HepG2 (cell line): Measurements from ENCODE around the gene CEP43. TPM values are rescaled to one million over a fixed set of nuclear protein-coding genes. Genes with fewer than 3 reads are reported as not detected.

Source experiments
- ATRX ChIP-seq: sonication (generic); formaldehyde crosslinking; IDR thresholded peaks from 2 replicates; pipeline ENCODE4 v1.4.0; 2020; ENCODE audit warnings: missing genetic modification reagents, borderline replicate concordance
- BHLHE40 ChIP-seq: IDR thresholded peaks from 2 replicates; pipeline ENCODE4 v1.6.1; 2011; ENCODE audit warnings: low read length, improper control_type of control experiment
- CBFB ChIP-seq: sonication (generic); formaldehyde crosslinking; IDR thresholded peaks from 2 replicates; pipeline ENCODE4 v1.4.0; 2020; ENCODE audit warnings: missing genetic modification reagents
- CENPBD1 ChIP-seq: sonication (generic); formaldehyde crosslinking; IDR thresholded peaks from 2 replicates; pipeline ENCODE4 v1.8.0; 2022; ENCODE audit warnings: missing genetic modification reagents, low read depth, mild to moderate bottlenecking, borderline replicate concordance
- FOXC1 ChIP-seq: sonication (generic); formaldehyde crosslinking; IDR thresholded peaks from 2 replicates; pipeline ENCODE4 v1.8.0; 2022; ENCODE audit warnings: mild to moderate bottlenecking, missing genetic modification reagents, borderline replicate concordance
- HNRNPUL1 ChIP-seq: fragments of 200-400 bp; formaldehyde crosslinking; IDR thresholded peaks from 2 replicates; pipeline ENCODE4 v1.6.1; 2017; ENCODE audit warnings: low read depth, mild to moderate bottlenecking, low read length, moderate library complexity
- HOXD1 ChIP-seq: sonication (generic); formaldehyde crosslinking; IDR thresholded peaks from 2 replicates; pipeline ENCODE4 v1.5.0; 2020; ENCODE audit warnings: missing genetic modification reagents
- IRX3 ChIP-seq: sonication (generic); formaldehyde crosslinking; IDR thresholded peaks from 2 replicates; pipeline ENCODE4 v1.8.1; 2023; ENCODE audit warnings: mild to moderate bottlenecking, low read depth, missing genetic modification reagents, borderline replicate concordance
- LRRFIP1 ChIP-seq: sonication (generic); formaldehyde crosslinking; conservative IDR thresholded peaks from 2 replicates; pipeline ENCODE4 v1.4.0; 2020; ENCODE audit warnings: missing genetic modification reagents
- MIER2 ChIP-seq: IDR thresholded peaks from 2 replicates; pipeline ENCODE4 v1.6.1; 2016; ENCODE audit warnings: missing biosample characterization, missing genetic modification reagents
- NFATC3 ChIP-seq: sonication (generic); formaldehyde crosslinking; IDR thresholded peaks from 2 replicates; pipeline ENCODE4 v1.5.1; 2020; ENCODE audit warnings: mild to moderate bottlenecking, missing genetic modification reagents
- SP4 ChIP-seq: sonication (generic); formaldehyde crosslinking; IDR thresholded peaks from 2 replicates; pipeline ENCODE4 v1.8.1; 2023; ENCODE audit warnings: mild to moderate bottlenecking, missing genetic modification reagents
- TGIF2 ChIP-seq: IDR thresholded peaks from 2 replicates; pipeline ENCODE4 v1.6.1; 2016; ENCODE audit warnings: control low read depth, missing compliant biosample characterization
- ZBTB8A ChIP-seq: sonication (generic); formaldehyde crosslinking; IDR thresholded peaks from 2 replicates; pipeline ENCODE4 v1.4.0; 2020; ENCODE audit warnings: mild to moderate bottlenecking, low read depth, missing genetic modification reagents, borderline replicate concordance
- ZNF30 ChIP-seq: sonication (generic); formaldehyde crosslinking; IDR thresholded peaks from 2 replicates; pipeline ENCODE4 v1.5.0; 2020; ENCODE audit warnings: mild to moderate bottlenecking, missing genetic modification reagents
- ZNF318 ChIP-seq: sonication (generic); formaldehyde crosslinking; IDR thresholded peaks from 2 replicates; pipeline ENCODE4 v1.4.0; 2020; ENCODE audit warnings: mild to moderate bottlenecking, missing genetic modification reagents
- ZNF451 ChIP-seq: sonication (generic); formaldehyde crosslinking; IDR thresholded peaks from 2 replicates; pipeline ENCODE4 v1.5.0; 2020; ENCODE audit warnings: mild to moderate bottlenecking, missing genetic modification reagents
- ZNF562 ChIP-seq: sonication (generic); formaldehyde crosslinking; IDR thresholded peaks from 2 replicates; pipeline ENCODE4 v1.8.0; 2022; ENCODE audit warnings: missing genetic modification reagents, borderline replicate concordance
- ZSCAN31 ChIP-seq: sonication (generic); formaldehyde crosslinking; IDR thresholded peaks from 2 replicates; pipeline ENCODE4 v1.5.0; 2020; ENCODE audit warnings: low read depth, mild to moderate bottlenecking, missing genetic modification reagents
- polyA plus RNA-seq, 8 experiments: library from polyadenylated mRNA; depleted of rRNA in 3 of 8; stranded (reverse) in 7 of 8; unstranded in 1 of 8; fragments of >200 nt; fragmentation: Illumina TruSeq in 4 of 8; extraction: Trizol in 4 of 8; gene quantifications; 2 replicates each; pipeline versions ENCODE4 v1.2.1 to v1.2.3, GENCODE V29; 2011 to 2016; ENCODE audit warnings: low read depth in 4 of 8, missing spikeins in 1 of 8, mixed read lengths in 1 of 8; ENCODE audit not compliant: insufficient read depth in 1 of 8
- total RNA-seq, 5 experiments: library from RNA; depleted of rRNA; stranded (reverse); fragments of >200 nt; fragmentation: Illumina TruSeq; extraction: Trizol; gene quantifications; 2 replicates each; pipeline ENCODE4 v1.2.3, GENCODE V29; 2016; ENCODE audit warnings: low read depth in 1 of 5

Gene CEP43
- total and polyA plus RNA-seq, 2 of the 13 experiments (the other 11 are each of a cell fraction or from before 2014, with no cell fraction given): 29.3 to 73.9 TPM

- TF ChIP-seq ZNF318: no peak
- TF ChIP-seq SP4 (CRISPR knock-in tag): no peak; the same call in 1 of the 2 replicates
- no peak for TF ChIP-seq CBFB (CRISPR knock-in tag)
- no peak for TF ChIP-seq TGIF2 (CRISPR knock-in tag)
- no peak for TF ChIP-seq ZBTB8A
- TF ChIP-seq ZNF562 (CRISPR knock-in tag): no peak
- peak; percentile 7; the same call in 1 of the 2 replicates for TF ChIP-seq ZNF451 (CRISPR knock-in tag)
- TF ChIP-seq ZNF30 (CRISPR knock-in tag): 0 out of 2 replicates have a peak, but pooled peaks have one; percentile 23
- no peak for TF ChIP-seq IRX3 (CRISPR knock-in tag)
- peak; percentile 64 for TF ChIP-seq HOXD1 (CRISPR knock-in tag)
- TF ChIP-seq ZSCAN31 (CRISPR knock-in tag): peak; percentile 54; the same call in 1 of the 2 replicates
- 0 out of 2 replicates have a peak, but pooled peaks have one; percentile 67 for TF ChIP-seq LRRFIP1
- TF ChIP-seq FOXC1 (CRISPR knock-in tag): peak; percentile 74
- TF ChIP-seq CENPBD1 (CRISPR knock-in tag): no peak
- no peak for TF ChIP-seq HNRNPUL1
- TF ChIP-seq BHLHE40: peak; percentile 68
- TF ChIP-seq ATRX (CRISPR knock-in tag): no peak
- no peak; the same call in none of the 2 replicates for TF ChIP-seq MIER2 (CRISPR knock-in tag)
- TF ChIP-seq NFATC3 (CRISPR knock-in tag): no peak
Measured at GRCh38 chr6:166957087-166957804, 42.0 kb upstream of the CEP43 start (continued).
